ENCODE data around the gene BMP6. TPM values are rescaled to one million over a fixed set of nuclear protein-coding genes. Genes with fewer than 3 reads are reported as not detected.
A peak's percentile ranks its signal among the peaks of the same experiment; 100 is the strongest.

BMP6 gene
- polyA plus RNA-seq, 1 donor from 2014 or later: 2.4 TPM

DNA sequence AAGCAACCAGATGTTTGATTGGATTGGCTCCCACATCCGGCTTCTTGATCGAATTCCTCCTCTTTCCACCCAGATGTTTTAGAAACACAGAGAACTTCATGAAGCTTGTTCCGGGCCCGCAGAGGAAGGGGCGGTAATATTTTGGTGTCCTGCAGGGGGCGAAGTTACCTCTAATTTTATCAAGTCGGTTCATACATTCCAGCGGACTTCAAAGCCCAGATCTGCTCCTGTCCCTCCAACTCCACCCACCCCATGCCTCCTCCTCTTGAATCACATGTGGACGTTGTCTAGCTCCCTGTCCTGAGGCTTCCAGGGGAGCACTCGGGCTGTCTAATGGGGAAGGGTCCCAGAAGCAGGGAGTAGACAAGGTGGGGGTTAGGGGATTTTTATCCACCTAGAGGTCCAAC lies 2.9 kb upstream of the BMP6 start:
- Histone ChIP-seq H3F3A (ENCODE audit: insufficient read depth, low read length, poor library complexity, severe bottlenecking) (no peaks in the 10 kb centered on the region), H3K9ac (ENCODE audit: low read length) (no peak overlapping the region), H2AFZ (ENCODE audit: low read depth, low read length) (no peak overlapping the region), H3K27ac (ENCODE audit: low read length) (no peak overlapping the region), H4K20me1 (ENCODE audit: insufficient read depth) (no peaks in the 10 kb centered on the region), H3K36me3 (ENCODE audit: insufficient read depth, low read length) (no peaks in the 10 kb centered on the region), H3K79me2 (replicated peaks; ENCODE audit: insufficient read depth, low read length) (no peaks in the 10 kb centered on the region), H3K4me3 (ENCODE audit: low read length) (no peak overlapping the region), H3K27me3 (ENCODE audit: insufficient read depth, low read depth, low read length) (peaks cover 45% of the 10 kb centered on the region), H3K4me2 (ENCODE audit: low read length) (no peak overlapping the region), H3K9me3 (ENCODE audit: low read length) (no peaks in the 10 kb centered on the region), H3K9me2 (ENCODE audit: insufficient read depth, low read length) (no peaks in the 10 kb centered on the region)
- TF ChIP-seq POLR2AphosphoS5 (IDR thresholded peaks at IDR 0.05): no peak
- TF ChIP-seq RAD21 (conservative IDR thresholded peaks at IDR 0.05): peak; percentile 17
- TF ChIP-seq, protein P1, sequence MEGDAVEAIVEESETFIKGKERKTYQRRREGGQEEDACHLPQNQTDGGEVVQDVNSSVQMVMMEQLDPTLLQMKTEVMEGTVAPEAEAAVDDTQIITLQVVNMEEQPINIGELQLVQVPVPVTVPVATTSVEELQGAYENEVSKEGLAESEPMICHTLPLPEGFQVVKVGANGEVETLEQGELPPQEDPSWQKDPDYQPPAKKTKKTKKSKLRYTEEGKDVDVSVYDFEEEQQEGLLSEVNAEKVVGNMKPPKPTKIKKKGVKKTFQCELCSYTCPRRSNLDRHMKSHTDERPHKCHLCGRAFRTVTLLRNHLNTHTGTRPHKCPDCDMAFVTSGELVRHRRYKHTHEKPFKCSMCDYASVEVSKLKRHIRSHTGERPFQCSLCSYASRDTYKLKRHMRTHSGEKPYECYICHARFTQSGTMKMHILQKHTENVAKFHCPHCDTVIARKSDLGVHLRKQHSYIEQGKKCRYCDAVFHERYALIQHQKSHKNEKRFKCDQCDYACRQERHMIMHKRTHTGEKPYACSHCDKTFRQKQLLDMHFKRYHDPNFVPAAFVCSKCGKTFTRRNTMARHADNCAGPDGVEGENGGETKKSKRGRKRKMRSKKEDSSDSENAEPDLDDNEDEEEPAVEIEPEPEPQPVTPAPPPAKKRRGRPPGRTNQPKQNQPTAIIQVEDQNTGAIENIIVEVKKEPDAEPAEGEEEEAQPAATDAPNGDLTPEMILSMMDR (IDR thresholded peaks at IDR 0.05; ENCODE audit: poor library complexity, severe bottlenecking): peak; percentile 37

DNA sequence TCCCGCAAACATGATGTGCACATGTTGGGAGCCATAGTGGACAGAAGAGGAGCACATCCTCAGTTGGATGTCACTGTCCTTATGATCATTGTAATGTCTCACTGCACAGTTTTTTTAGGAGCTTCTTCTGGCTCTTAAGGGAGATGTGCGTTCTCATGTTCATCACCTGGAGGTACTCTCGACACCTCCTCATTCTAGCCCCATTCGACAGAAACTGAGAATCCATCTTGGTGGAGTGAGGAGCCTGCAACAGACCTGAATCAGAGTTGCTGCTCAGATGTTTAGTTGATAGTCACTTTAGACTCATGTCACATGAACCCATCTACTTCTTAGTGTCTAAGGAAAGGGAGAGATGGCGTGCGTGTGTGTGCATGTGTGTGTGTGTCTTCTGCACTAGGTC lies 2.3 kb upstream of the BMP6 start:
- H3K9me3 ChIP-seq (ENCODE audit: low read length): no peaks in the 10 kb centered on the region
- peaks cover 50% of the 10 kb centered on the region for H3K27me3 ChIP-seq (ENCODE audit: insufficient read depth, low read depth, low read length)
- no peaks in the 10 kb centered on the region for H3F3A ChIP-seq (ENCODE audit: insufficient read depth, low read length, poor library complexity, severe bottlenecking)
- TF ChIP-seq SMC3 (conservative IDR thresholded peaks at IDR 0.05; ENCODE audit: poor library complexity): no peak
- TF ChIP-seq EZH2 (IDR thresholded peaks at IDR 0.05; ENCODE audit: borderline replicate concordance, insufficient read depth, low read length, poor library complexity, severe bottlenecking): no peak
- no peak for TF ChIP-seq POLR2AphosphoS5 (IDR thresholded peaks at IDR 0.05)
- TF ChIP-seq, protein P2, sequence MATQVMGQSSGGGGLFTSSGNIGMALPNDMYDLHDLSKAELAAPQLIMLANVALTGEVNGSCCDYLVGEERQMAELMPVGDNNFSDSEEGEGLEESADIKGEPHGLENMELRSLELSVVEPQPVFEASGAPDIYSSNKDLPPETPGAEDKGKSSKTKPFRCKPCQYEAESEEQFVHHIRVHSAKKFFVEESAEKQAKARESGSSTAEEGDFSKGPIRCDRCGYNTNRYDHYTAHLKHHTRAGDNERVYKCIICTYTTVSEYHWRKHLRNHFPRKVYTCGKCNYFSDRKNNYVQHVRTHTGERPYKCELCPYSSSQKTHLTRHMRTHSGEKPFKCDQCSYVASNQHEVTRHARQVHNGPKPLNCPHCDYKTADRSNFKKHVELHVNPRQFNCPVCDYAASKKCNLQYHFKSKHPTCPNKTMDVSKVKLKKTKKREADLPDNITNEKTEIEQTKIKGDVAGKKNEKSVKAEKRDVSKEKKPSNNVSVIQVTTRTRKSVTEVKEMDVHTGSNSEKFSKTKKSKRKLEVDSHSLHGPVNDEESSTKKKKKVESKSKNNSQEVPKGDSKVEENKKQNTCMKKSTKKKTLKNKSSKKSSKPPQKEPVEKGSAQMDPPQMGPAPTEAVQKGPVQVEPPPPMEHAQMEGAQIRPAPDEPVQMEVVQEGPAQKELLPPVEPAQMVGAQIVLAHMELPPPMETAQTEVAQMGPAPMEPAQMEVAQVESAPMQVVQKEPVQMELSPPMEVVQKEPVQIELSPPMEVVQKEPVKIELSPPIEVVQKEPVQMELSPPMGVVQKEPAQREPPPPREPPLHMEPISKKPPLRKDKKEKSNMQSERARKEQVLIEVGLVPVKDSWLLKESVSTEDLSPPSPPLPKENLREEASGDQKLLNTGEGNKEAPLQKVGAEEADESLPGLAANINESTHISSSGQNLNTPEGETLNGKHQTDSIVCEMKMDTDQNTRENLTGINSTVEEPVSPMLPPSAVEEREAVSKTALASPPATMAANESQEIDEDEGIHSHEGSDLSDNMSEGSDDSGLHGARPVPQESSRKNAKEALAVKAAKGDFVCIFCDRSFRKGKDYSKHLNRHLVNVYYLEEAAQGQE (IDR thresholded peaks at IDR 0.05; ENCODE audit: borderline replicate concordance): no peak
- TF ChIP-seq TAF1 (IDR thresholded peaks at IDR 0.05; ENCODE audit: low read depth): no peak
- no peak for TF ChIP-seq RAD21 (conservative IDR thresholded peaks at IDR 0.05)
- TF ChIP-seq, protein P1 (IDR thresholded peaks at IDR 0.05; ENCODE audit: poor library complexity, severe bottlenecking): no peak
- TF ChIP-seq MXI1 (conservative IDR thresholded peaks at IDR 0.05; ENCODE audit: poor library complexity, severe bottlenecking): no peak
- no peak for TF ChIP-seq EP300 (conservative IDR thresholded peaks at IDR 0.05; ENCODE audit: poor library complexity, severe bottlenecking)
- no peak overlapping the region for H3K9ac ChIP-seq (ENCODE audit: low read length)
- H3K4me2 ChIP-seq (ENCODE audit: low read length): no peak overlapping the region
- H3K36me3 ChIP-seq (ENCODE audit: insufficient read depth, low read length): no peaks in the 10 kb centered on the region
- H3K79me2 ChIP-seq (replicated peaks; ENCODE audit: insufficient read depth, low read length): no peaks in the 10 kb centered on the region
- no peak overlapping the region for H3K4me3 ChIP-seq (ENCODE audit: low read length)
- H3K27ac ChIP-seq (ENCODE audit: low read length): no peak overlapping the region
- no peaks in the 10 kb centered on the region for H4K20me1 ChIP-seq (ENCODE audit: insufficient read depth)
- no peak overlapping the region for H2AFZ ChIP-seq (ENCODE audit: low read depth, low read length)
- no peaks in the 10 kb centered on the region for H3K9me2 ChIP-seq (ENCODE audit: insufficient read depth, low read length)

Data from neural cell (in vitro differentiated cells).